HCT116 (cell line): ENCODE measurements around the gene KRTAP5-3. TPM values are rescaled to one million over a fixed set of nuclear protein-coding genes. Genes with fewer than 3 reads are reported as not detected.

Experiments used
- ATAC-seq: fragments of 200-7000 bp; cut with Tn5 transposase; 2 replicates; pipeline ENCODE4 v1.9.1; 2020; ENCODE audit warnings: mild to moderate bottlenecking, moderate library complexity
- BruUV-seq: library from RNA; stranded (reverse); fragments of 400-500 nt; replicated peaks from 2 replicates; lab custom pipeline; 2021; lab: Mats Ljungman, UMichigan
- CTCF ChIA-PET: fragments of 300-600 bp; sonication (Branson Sonifier 250); formaldehyde crosslinking; loops from one replicate; lab custom pipeline; 2021; ENCODE audit warnings: antibody characterized with exemption; lab: Charles Lee
- POLR2A ChIA-PET: fragments of 300-600, 350-600 bp; sonication (Branson Sonifier 250); formaldehyde crosslinking; loops from one replicate; lab custom pipeline; 2021; ENCODE audit warnings: antibody characterized with exemption; lab: Charles Lee
- RAD21 ChIA-PET, 2 experiments: fragments of 300-600 bp; sonication (Branson Sonifier 250); formaldehyde crosslinking; loops; one replicate each; lab custom pipeline; 2023; ENCODE audit warnings: low total read pairs in 2 of 2; ENCODE audit not compliant: uncharacterized antibody in 2 of 2, unreplicated experiment in 2 of 2, low non-redundant PET in 1 of 2; lab: Charles Lee
- DNase-seq: peaks from one replicate; pipeline ENCODE4 v3.0.0-alpha.2; 2010; ENCODE audit warnings: low read depth, low spot score
- H2AFZ ChIP-seq: fragments of 200-600 bp; shearing (Covaris generic), sonication (generic); 2 replicates; pipeline ENCODE4 v1.6.1; 2017; ENCODE audit warnings: low read depth, mixed run types, mixed read lengths, antibody characterized with exemption, low read length; ENCODE audit not compliant: poor library complexity, severe bottlenecking
- H3K27ac ChIP-seq: 2 replicates; pipeline ENCODE4 v1.5.1; 2012; ENCODE audit warnings: low read depth, low read length
- H3K27me3 ChIP-seq: fragments of 200-600 bp; sonication (generic); 2 replicates; pipeline ENCODE4 v1.6.1; 2016; ENCODE audit warnings: mixed run types, low read length, mixed read lengths; ENCODE audit not compliant: insufficient read depth
- H3K36me3 ChIP-seq, 2 experiments: fragments of 200-500 bp in 1 of 2; fragments of 200-600 bp in 1 of 2; sonication (Bioruptor generic) in 1 of 2; sonication (generic) in 1 of 2; 2 replicates each; pipeline versions ENCODE4 v1.5.1 to v1.6.1; 2014 to 2016; ENCODE audit warnings: low read length in 2 of 2, inconsistent platforms in 1 of 2, mixed read lengths in 1 of 2, mixed run types in 1 of 2; ENCODE audit not compliant: insufficient read depth in 2 of 2, control insufficient read depth in 1 of 2
- H3K4me1 ChIP-seq, 2 experiments: fragments of 200-600 bp in 1 of 2; sonication (generic) in 1 of 2; 2 replicates each; pipeline versions ENCODE4 v1.5.1 to v1.6.1; 2012 to 2017; ENCODE audit warnings: low read length in 2 of 2, inconsistent platforms in 1 of 2, mild to moderate bottlenecking in 1 of 2, mixed read lengths in 1 of 2, mixed run types in 1 of 2, moderate library complexity in 1 of 2; ENCODE audit not compliant: insufficient read depth in 2 of 2, control insufficient read depth in 1 of 2
- H3K4me2 ChIP-seq: fragments of 200-600 bp; sonication (generic); 2 replicates; pipeline ENCODE4 v1.6.1; 2017; ENCODE audit warnings: mixed run types, low read length, mixed read lengths
- H3K4me3 ChIP-seq, 2 experiments: fragments of 200-600 bp in 1 of 2; sonication (generic) in 1 of 2; replicated peaks in 1 of 2; 2 replicates each; pipeline ENCODE4 v1.5.1; 2011 to 2016; ENCODE audit warnings: low read length in 2 of 2, control low read depth in 1 of 2, low read depth in 1 of 2, mild to moderate bottlenecking in 1 of 2, mixed read lengths in 1 of 2, mixed run types in 1 of 2
- H3K79me2 ChIP-seq: fragments of 200-600 bp; sonication (generic); 2 replicates; pipeline ENCODE4 v1.6.1; 2017; ENCODE audit warnings: mild to moderate bottlenecking, mixed run types, low read length, moderate library complexity, mixed read lengths; ENCODE audit not compliant: insufficient read depth
- H3K9ac ChIP-seq: fragments of 200-600 bp; sonication (generic); 2 replicates; pipeline ENCODE4 v1.6.1; 2016; ENCODE audit warnings: low read length, mixed read lengths
- H3K9me2 ChIP-seq: fragments of 200-600 bp; sonication (generic), shearing (Covaris generic); 2 replicates; pipeline ENCODE4 v1.6.1; 2017; ENCODE audit warnings: mixed run types, mild to moderate bottlenecking, moderate library complexity; ENCODE audit not compliant: insufficient read depth
- H3K9me3 ChIP-seq, 2 experiments: fragments of 200-500 bp in 1 of 2; fragments of 200-600 bp in 1 of 2; sonication (Bioruptor generic) in 1 of 2; sonication (generic) in 1 of 2; 2 replicates each; pipeline ENCODE4 v1.6.1; 2014 to 2017; ENCODE audit warnings: low read length in 2 of 2, mixed read lengths in 2 of 2, inconsistent platforms in 1 of 2, low read depth in 1 of 2, mild to moderate bottlenecking in 1 of 2, mixed run types in 1 of 2, moderate library complexity in 1 of 2; ENCODE audit not compliant: control insufficient read depth in 1 of 2, insufficient read depth in 1 of 2
- H4K20me1 ChIP-seq: fragments of 200-600 bp; sonication (generic), shearing (Covaris generic); 2 replicates; pipeline ENCODE4 v1.6.1; 2017; ENCODE audit warnings: mixed run types, mild to moderate bottlenecking, moderate library complexity; ENCODE audit not compliant: insufficient read depth
- CTCF ChIP-seq, 3 experiments: fragments of 200-600 bp in 1 of 3; sonication (generic) in 1 of 3; IDR thresholded peaks in 2 of 3; conservative IDR thresholded peaks in 1 of 3; 2 replicates each; pipeline ENCODE4 v1.5.1; 2012 to 2017; ENCODE audit warnings: low read depth in 2 of 3, low read length in 2 of 3, antibody characterized with exemption in 1 of 3, borderline replicate concordance in 1 of 3, control low read depth in 1 of 3, mild to moderate bottlenecking in 1 of 3, mixed read lengths in 1 of 3, mixed run types in 1 of 3, moderate library complexity in 1 of 3; ENCODE audit not compliant: insufficient read depth in 1 of 3
- JUND ChIP-seq: IDR thresholded peaks from 2 replicates; pipeline ENCODE4 v1.6.1; 2012
- RAD21 ChIP-seq: IDR thresholded peaks from 2 replicates; pipeline ENCODE4 v1.6.1; 2012; ENCODE audit warnings: low read depth, mild to moderate bottlenecking
- YY1 ChIP-seq: IDR thresholded peaks from 2 replicates; pipeline ENCODE4 v1.6.1; 2011; ENCODE audit warnings: low read length, low read depth, moderate library complexity, mild to moderate bottlenecking; ENCODE audit not compliant: insufficient replicate concordance; ENCODE audit errors: extremely low read depth
- ZNF274 ChIP-seq: fragments of 200-500 bp; sonication (Bioruptor generic); IDR thresholded peaks from 2 replicates; pipeline ENCODE4 v1.6.1; 2014; ENCODE audit warnings: mild to moderate bottlenecking, low read depth, low read length, inconsistent platforms
- intact Hi-C: fragments of 100-400 bp; cut with micrococcal nuclease; formaldehyde crosslinking; loops from 2 replicates; pipeline ENCODE4 v1.10.0; 2022
- total RNA-seq: library from RNA; stranded (reverse); gene quantifications from one replicate; pipeline ENCODE4 v1.2.1, GENCODE V29; 2021; ENCODE audit not compliant: unreplicated experiment
- TF ChIP-seq, protein P1 (sequence below): IDR thresholded peaks from 2 replicates; pipeline ENCODE4 v1.6.1; 2012; ENCODE audit warnings: low read depth
- TF ChIP-seq, protein P2 (sequence below): IDR thresholded peaks from 2 replicates; pipeline ENCODE4 v1.6.1; 2012

The KRTAP5-3 gene
- total RNA-seq, 1 experiment from 2014 or later: not detected

DNA sequence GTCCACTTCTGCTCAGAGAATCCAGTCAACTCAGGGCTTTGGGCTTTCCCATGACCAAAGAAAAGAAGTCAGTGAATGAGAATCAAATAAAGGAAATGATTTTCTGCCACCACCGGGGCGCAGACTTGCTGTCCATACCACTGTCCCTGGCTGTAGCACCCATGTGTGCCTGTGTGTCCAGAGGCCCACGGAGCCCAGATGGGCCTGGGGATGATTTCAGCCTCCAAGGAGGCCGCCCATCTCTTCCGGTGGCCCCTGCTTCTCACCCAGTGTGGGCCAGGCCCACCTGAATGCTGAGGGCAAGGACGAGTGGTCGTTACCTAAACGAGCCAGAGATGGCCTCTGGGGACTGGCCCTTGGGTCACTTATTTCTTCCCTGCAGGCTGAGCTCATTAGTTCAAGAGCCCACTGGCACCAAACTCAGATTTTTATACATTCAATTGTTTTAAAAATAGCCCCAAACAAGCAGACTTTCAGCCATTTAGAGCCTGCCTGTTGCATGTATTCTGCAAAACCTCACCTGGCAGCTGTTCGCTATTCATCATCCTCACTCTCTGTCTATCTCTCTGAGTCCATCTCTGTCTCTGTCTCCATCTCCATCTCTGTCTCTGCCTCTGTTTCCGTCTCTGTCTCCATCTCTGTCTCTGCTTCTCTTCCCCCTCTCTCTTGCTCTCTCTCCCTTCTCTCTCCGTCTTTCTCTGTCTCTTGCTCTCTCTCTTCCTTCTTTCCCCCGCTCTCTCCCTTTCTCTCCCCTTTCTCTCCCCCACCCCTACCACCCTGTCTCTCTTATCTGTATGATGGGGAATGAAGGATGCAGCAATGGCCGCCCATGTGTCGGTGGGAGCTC lies 45.5 kb upstream of the KRTAP5-3 start (continued):
- TF ChIP-seq, protein P1, sequence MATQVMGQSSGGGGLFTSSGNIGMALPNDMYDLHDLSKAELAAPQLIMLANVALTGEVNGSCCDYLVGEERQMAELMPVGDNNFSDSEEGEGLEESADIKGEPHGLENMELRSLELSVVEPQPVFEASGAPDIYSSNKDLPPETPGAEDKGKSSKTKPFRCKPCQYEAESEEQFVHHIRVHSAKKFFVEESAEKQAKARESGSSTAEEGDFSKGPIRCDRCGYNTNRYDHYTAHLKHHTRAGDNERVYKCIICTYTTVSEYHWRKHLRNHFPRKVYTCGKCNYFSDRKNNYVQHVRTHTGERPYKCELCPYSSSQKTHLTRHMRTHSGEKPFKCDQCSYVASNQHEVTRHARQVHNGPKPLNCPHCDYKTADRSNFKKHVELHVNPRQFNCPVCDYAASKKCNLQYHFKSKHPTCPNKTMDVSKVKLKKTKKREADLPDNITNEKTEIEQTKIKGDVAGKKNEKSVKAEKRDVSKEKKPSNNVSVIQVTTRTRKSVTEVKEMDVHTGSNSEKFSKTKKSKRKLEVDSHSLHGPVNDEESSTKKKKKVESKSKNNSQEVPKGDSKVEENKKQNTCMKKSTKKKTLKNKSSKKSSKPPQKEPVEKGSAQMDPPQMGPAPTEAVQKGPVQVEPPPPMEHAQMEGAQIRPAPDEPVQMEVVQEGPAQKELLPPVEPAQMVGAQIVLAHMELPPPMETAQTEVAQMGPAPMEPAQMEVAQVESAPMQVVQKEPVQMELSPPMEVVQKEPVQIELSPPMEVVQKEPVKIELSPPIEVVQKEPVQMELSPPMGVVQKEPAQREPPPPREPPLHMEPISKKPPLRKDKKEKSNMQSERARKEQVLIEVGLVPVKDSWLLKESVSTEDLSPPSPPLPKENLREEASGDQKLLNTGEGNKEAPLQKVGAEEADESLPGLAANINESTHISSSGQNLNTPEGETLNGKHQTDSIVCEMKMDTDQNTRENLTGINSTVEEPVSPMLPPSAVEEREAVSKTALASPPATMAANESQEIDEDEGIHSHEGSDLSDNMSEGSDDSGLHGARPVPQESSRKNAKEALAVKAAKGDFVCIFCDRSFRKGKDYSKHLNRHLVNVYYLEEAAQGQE: no peak
- TF ChIP-seq ZNF274: no peak
- TF ChIP-seq YY1: no peak
- no peak for TF ChIP-seq JUND
- TF ChIP-seq, protein P2, sequence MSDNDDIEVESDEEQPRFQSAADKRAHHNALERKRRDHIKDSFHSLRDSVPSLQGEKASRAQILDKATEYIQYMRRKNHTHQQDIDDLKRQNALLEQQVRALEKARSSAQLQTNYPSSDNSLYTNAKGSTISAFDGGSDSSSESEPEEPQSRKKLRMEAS: no peak

DNA sequence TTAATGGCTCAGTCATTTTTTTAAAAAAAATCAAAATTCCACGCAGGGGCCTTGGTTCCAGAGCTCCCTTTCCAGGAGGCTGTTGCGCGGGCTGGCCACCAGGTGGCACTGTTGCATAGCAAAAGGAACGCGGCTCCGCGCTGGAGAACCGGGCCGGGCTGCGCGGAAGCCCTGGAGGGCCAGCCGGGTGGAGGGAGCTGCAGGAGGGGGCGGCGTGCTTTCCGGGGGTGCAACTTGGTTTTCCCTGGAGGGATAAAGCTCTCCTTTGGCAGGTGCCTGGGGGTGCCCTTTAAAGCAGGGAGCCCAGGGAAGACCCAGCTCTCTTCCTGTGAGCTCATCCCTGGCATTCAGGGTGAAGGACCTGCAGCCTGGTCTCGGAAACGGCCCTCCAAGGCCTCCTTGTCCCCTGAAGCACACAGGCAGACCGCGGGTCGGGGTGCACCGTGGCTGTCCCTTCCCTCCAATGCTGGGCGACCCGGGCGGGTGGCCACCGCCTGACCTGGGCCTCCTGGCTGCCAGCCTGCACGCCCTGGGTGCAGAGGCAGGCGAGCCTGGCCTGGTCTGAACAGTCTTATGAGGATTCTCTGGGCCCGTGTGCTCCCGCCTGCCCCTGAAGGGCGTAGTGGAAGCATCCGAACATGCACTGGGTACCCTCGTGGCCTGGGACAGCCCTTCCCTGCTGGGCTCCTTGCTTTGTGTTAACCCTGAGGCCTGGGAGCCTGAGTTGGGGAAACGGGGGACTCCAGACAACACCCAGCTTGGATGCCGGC lies 44.7 kb upstream of the KRTAP5-3 start:
- Histone ChIP-seq H3K9ac (no peak overlapping the region), H3K9me3 (no peaks in the 10 kb centered on the region), H3K36me3 (no peaks in the 10 kb centered on the region), H3K4me1 (peaks cover 0 to 7% of the 10 kb centered on the region in 2 experiments; a peak in 3 of 4 replicates), H3K27ac (no peak overlapping the region), H3K4me3 (no peak overlapping the region), H3K27me3 (no peaks in the 10 kb centered on the region), H2AFZ (no peak overlapping the region), H3K9me2 (no peaks in the 10 kb centered on the region), H3K79me2 (no peaks in the 10 kb centered on the region), H4K20me1 (no peaks in the 10 kb centered on the region), H3K4me2 (peak overlapping the region; percentile 32; the same call in 1 of the 2 replicates)
- POLR2A ChIA-PET: interaction anchor here (1.0 to 1.2 kb wide), 3 partner anchors 174 to 181 kb away, joined by 3 to 6 read pairs (median 5); no protein-coding TSS in a partner anchor
- CTCF ChIA-PET: interaction anchor here (0.7 to 2.4 kb wide), 31 partner anchors 9 to 533 kb away, joined by 3 to 129 read pairs (median 5); partner anchors contain the start of genes H19, MRPL23 and SYT8
- no peak for TF ChIP-seq ZNF274
- peak; percentile 92 to 95 (median 93) for TF ChIP-seq CTCF (IDR thresholded peaks at IDR 0.05 in 2 of 3, conservative IDR thresholded peaks at IDR 0.05 in 1 of 3; ENCODE audit: borderline replicate concordance in 1 of 3, insufficient read depth in 1 of 3, low read depth in 2 of 3, low read length in 2 of 3)
- peak; percentile 97 for TF ChIP-seq RAD21
- TF ChIP-seq JUND: no peak
- BruUV-seq: no TSS peak
- intact Hi-C loops: loop anchor here (1.0 to 5.0 kb wide), 4 partner anchors 40 to 499 kb away; no protein-coding TSS in a partner anchor
- DNase-seq: no peak
- RAD21 ChIA-PET: interaction anchor here (0.6 to 1.3 kb wide), 19 partner anchors 41 to 503 kb away, joined by 3 to 26 read pairs (median 4); no protein-coding TSS in a partner anchor
- ATAC-seq: peak; percentile 95
